ENCODE results near the gene FRMD3.

Gene FRMD3

GRCh38 chr9:83219154-83219923, 318.9 kb downstream of the FRMD3 start:
- DNase-seq, result peak; percentile 67

GRCh38 chr9:83218411-83219090, 319.6 kb downstream of the FRMD3 start:
- DNase-seq, result no peak

DNA sequence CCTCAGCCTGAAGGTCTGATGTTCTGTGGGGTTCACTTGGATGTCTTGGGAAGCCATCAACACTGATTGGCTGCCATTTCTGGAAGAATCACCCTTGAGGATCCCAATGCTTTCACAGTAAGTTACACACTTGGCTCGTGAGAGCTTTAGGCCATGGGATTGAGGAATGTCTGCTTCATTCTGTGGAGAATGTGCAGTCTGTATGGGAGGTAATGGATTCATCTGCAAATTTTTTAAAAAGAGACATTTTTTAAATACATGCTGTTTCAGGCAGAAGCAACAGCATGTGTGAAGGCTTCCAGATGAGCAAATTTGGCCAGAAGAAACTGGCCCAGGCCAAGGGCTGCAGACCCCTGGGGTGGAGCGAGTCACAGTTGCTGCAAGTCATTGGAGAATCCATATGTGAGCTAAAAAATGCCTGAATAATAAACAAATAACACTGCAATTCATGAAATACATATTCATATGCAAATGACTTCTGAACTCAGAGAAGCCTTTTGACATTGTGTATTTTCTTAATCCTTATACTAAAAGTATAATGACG, 328.9 kb downstream of the FRMD3 start:
- no peak for DNase-seq

DNA sequence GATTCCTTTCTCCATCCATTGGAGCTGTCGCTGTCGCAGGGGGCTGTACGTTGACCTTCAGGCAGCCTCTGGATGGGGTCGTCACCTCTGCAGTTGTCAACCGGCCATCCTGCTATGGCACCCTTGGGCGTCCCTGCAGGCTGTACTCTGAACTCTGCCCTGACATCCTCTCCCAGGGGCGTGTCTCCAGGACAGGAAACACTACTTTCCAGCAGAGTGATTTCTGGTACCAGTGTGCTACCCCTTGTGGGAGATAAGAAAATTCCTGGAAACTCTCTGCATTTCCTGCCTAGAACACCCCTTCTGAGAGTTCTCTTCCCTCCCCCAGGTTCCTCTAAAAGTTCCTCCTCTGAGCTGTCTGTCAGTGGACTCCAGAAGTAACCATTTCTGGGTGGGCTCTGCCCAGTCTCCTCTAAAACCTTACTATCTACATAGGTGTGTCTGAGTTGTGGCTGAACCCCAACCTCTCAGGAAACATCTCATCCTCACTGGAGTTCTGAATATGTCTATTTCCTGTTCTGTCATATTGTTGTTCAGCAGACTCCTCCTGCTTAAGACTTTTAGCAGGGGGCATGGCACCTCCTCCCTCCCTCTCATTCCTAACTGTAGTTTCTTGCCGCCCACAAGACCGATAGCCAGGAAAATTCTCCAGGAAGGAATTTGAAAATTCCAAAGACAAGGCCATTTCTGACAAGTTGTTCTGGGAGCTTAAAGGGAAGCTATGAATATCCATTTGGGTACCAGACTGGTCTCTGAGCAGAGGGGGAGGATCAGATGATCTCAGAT, 329.9 kb downstream of the FRMD3 start:
- no peak for DNase-seq

DNA sequence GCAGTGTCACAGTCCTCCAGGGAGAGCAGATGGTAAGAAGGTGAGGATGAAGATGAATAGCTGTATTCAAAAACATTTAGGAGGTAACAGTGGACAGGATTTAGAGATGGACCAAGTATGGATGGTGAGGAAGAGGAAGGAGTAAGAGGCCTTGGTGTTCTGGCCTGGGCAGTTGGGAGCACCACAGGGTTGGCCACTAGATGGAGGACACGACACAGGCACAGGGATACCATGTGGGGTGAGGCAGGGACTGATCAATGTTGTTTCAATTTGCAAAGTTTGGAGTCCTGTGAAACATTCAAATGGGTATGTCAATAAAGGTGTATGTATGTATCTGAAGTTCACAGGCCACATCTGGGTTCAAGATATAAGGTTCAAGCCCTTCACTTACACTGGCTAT, 334.2 kb downstream of the FRMD3 start:
- DNase-seq, result no peak

DNA sequence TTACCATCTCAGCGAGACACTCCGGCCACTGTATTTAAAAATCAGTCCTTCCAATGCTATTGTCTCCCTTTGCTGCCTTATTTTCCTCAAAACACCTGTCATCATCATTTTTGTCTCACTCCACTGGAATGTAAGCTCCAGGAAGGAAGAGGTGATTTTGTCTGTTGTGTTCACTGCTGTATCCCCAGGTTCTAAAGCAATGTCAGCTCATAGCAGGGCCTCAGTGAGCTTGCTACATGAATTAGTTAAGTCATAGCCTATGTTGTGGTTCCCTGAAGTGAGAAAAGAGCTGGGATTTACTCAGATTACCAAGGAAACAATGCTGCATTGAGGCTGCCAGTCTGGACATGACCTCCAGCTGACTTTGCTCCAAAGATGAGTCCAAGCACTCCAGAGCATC, 337.7 kb downstream of the FRMD3 start:
- no peak for DNase-seq

DNA sequence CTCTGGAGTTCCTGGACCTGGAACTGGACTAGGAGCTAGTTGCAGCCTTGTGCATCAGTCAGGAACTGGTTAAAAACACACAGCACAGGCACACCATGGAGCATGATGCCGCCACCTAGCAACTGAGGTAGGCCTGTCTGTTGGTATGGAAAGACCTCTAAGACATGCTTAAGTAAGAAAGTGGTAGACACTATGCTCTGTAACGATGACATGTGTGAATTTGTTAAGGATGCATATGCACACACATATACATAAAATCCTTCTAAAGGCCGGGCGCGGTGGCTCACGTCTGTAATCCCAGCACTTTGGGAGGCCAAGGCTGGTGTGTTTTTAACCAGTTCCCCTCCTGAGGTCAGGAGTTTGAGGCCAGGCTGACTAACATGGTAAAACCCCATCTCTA, 338.4 kb downstream of the FRMD3 start:
- no peak for DNase-seq

DNA sequence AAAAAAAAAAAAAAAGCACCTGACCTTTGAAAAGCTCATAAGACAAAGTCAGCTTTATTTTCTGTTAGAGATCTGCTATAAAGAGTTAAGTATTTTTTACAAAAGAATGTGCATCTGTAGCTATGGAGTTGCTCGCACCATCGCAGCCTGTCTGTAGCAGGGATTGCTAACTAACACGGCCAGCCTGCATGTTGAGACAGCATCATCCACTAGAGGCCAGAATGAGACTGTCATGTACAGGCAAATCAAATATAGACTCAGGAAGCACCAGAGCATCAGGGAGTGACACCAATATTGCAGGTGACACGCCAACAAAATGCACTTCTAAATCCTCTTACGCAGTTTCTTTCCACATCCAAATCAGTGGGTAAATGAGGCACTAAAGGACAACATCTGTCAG, 339.0 kb downstream of the FRMD3 start:
- DNase-seq, result peak; percentile 15

GRCh38 chr9:83198371-83198770, 339.8 kb downstream of the FRMD3 start:
- no peak for DNase-seq

- no peak for DNase-seq
Observed at GRCh38 chr9:83197591-83197990, 340.6 kb downstream of the FRMD3 start.

DNA sequence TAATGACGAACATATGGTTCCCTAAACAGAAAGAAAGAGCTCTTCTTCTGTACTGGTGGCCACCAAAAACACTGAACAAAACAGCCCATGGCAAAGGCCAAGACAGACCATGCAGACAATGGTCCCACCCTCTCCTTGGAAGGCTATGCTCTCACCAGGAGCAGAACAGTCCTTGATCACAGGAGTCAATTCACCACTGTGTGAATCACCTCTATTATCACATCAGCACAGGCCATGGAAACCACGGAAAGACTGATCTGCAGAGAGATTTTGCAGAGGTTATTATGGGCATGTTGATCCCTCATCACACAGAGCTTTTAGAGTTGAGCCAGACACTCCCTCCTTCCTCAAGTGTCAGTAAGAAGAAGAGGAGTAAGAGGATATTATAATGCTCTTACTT, 341.3 kb downstream of the FRMD3 start:
- DNase-seq, result no peak
